Body of pancreas (tissue), 4 donors: ENCODE results near the gene KEL. TPM values are rescaled to one million over a fixed set of nuclear protein-coding genes. Genes with fewer than 3 reads are reported as not detected.

Experiments used
- ATAC-seq: fragments of 150-250 bp; one replicate; pipeline ENCODE4 v1.9.1; 2016
- DNase-seq, 4 donors: peaks; one replicate each; pipeline ENCODE4 v3.0.0-alpha.2; 2019
- H3K27ac ChIP-seq, 4 donors: fragments of 200-600 bp; sonication (generic); 1 replicate in 3 of 4; 2 replicates in 1 of 4; pipeline versions ENCODE4 v1.5.1 to v1.6.1; 2016 to 2019; ENCODE audit warnings: mild to moderate bottlenecking in 1 of 4, mixed read lengths in 1 of 4, moderate library complexity in 1 of 4
- H3K27me3 ChIP-seq, 2 donors: fragments of 200-600 bp; sonication (generic); one replicate each; pipeline ENCODE4 v1.6.0; 2016; ENCODE audit warnings: mild to moderate bottlenecking in 1 of 2
- H3K36me3 ChIP-seq, 2 donors: fragments of 200-600 bp; sonication (generic); replicated peaks in 1 of 2; 2 replicates each; pipeline ENCODE4 v1.5.1; 2016; ENCODE audit warnings: low read depth in 2 of 2; ENCODE audit not compliant: insufficient read depth in 1 of 2
- H3K4me1 ChIP-seq: fragments of 200-600 bp; sonication (generic); one replicate; pipeline ENCODE4 v1.6.0; 2016
- H3K4me3 ChIP-seq, 2 donors: fragments of 200-600 bp; sonication (generic); 1 replicate in 1 of 2; 2 replicates in 1 of 2; pipeline ENCODE4 v1.5.1; 2016 to 2019
- H3K9me3 ChIP-seq, 3 donors: fragments of 200-600 bp; sonication (generic); 1 replicate in 2 of 3; 2 replicates in 1 of 3; pipeline ENCODE4 v1.5.1; 2016
- CTCF ChIP-seq, 7 experiments: fragments of 450-650 bp in 4 of 7; fragments of 200-600 bp in 3 of 7; sonication (generic) in 3 of 7; IDR thresholded peaks; one replicate each; pipeline ENCODE4 v1.5.1; 2016 to 2019; ENCODE audit warnings: antibody characterized with exemption in 7 of 7
- POLR2A ChIP-seq, 3 donors: fragments of 450-650 bp; IDR thresholded peaks; one replicate each; pipeline ENCODE4 v1.6.1; 2016; ENCODE audit warnings: antibody characterized with exemption in 3 of 3, mild to moderate bottlenecking in 2 of 3
- WGBS, 2 donors: methylation state at CpG; one replicate each; pipeline ENCODE4 v1.1.5; 2017; 5-methylcytosine and 5-hydroxymethylcytosine counted together
- intact Hi-C: fragments of 100-400 bp; cut with DNase I; formaldehyde crosslinking; loops from one replicate; pipeline ENCODE4 v1.15.1; 2023
- total RNA-seq, 2 donors: library from RNA; depleted of rRNA; stranded (reverse); fragments of >200 nt; gene quantifications; one replicate each; pipeline ENCODE4 v1.1.0, GENCODE V29; 2016

Gene KEL
- total RNA-seq, 2 donors from 2014 or later, result 0.33 TPM; not detected in 1

DNA sequence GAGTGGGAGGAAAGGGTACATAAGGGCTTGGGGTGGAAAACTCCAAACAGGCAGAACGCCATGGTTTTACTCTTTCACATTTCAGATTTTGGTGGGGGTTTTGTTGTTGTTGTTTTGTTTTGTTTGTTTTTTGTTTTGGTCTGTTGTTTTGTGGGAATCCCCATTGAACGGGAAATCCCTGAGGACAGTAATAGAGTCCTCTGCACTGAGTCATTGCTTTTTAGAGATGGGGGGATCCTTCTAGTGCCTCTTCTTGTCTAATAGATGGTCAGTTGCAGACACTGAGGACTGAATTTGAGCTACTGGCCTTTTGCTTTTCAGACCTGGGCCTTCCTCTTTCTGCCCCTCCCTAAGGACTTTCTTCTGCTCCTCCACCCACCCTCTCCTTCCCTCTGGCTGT is 48.6 kb downstream of the KEL start:
- no peak for TF ChIP-seq CTCF (IDR thresholded peaks at IDR 0.05)
- no peak for TF ChIP-seq POLR2A (IDR thresholded peaks at IDR 0.05)
- 70 to 82% methylated on average over 2 of the region's 2 CpGs for WGBS, 2 donors
- intact Hi-C loops, result no loop called here
- Histone ChIP-seq H3K27ac (peak overlapping the region in 2 of 4 donors; percentile 29 to 35), H3K4me3 (no peak overlapping the region), H3K4me1 (peaks cover 51% of the 10 kb centered on the region), H3K9me3 (no peaks in the 10 kb centered on the region), H3K27me3 (no peaks in the 10 kb centered on the region), H3K36me3 (no peaks in the 10 kb centered on the region)
- no peak for DNase-seq
- no peak for ATAC-seq

- no peaks in the 10 kb centered on the region for H3K27me3 ChIP-seq
- peaks cover 56% of the 10 kb centered on the region for H3K4me1 ChIP-seq
- TF ChIP-seq POLR2A (IDR thresholded peaks at IDR 0.05), result no peak
- TF ChIP-seq CTCF (IDR thresholded peaks at IDR 0.05), result no peak
- 37 to 55% methylated on average over 3 of the region's 3 CpGs for WGBS, 2 donors
- ATAC-seq (no peak), DNase-seq (no peak)
- no peaks in the 10 kb centered on the region for H3K9me3 ChIP-seq
- peak overlapping the region in 2 of 4 donors; percentile 29 to 35 for H3K27ac ChIP-seq
- no peaks in the 10 kb centered on the region for H3K36me3 ChIP-seq
- H3K4me3 ChIP-seq, result no peak overlapping the region
- intact Hi-C loops, result no loop called here
These were observed 49.1 kb downstream of the KEL start for GRCh38 chr7:142913051-142913450.

- H3K27me3 ChIP-seq, result no peaks in the 10 kb centered on the region
- H3K4me3 ChIP-seq, result no peak overlapping the region
- no peak for TF ChIP-seq POLR2A (IDR thresholded peaks at IDR 0.05)
- no peak for TF ChIP-seq CTCF (IDR thresholded peaks at IDR 0.05)
- intact Hi-C loops, result no loop called here
- no peak for ATAC-seq
- H3K4me1 ChIP-seq, result peaks cover 56% of the 10 kb centered on the region
- WGBS, 2 donors, result 27 to 35% methylated on average over 2 of the region's 2 CpGs
- H3K9me3 ChIP-seq, result no peaks in the 10 kb centered on the region
- H3K27ac ChIP-seq, result peak overlapping the region; percentile 33 to 91 (median 64)
- no peak for DNase-seq
- no peaks in the 10 kb centered on the region for H3K36me3 ChIP-seq
These were observed 51.7 kb downstream of the KEL start for GRCh38 chr7:142910481-142910880.

DNA sequence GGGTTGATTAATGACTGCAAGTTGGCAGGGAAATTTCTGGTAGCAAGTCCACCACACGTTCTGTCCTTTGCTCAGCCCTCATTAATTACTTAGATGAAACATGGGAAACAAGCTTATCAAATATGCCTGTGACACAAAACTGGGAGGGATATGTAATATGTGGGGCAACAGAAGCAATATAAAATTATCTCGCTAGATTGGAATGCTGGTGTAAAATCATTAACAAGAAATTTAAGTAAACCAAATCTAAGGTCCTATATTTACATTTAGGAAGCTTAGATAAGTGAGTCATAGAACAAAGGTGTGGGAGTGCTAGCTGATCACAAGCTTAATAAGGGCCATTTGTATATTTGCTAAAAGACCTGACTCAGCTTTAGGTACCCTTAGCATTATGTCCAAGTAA is 52.1 kb downstream of the KEL start:
- intact Hi-C loops, result no loop called here
- Histone ChIP-seq H3K27ac (peak overlapping the region; percentile 33 to 91 (median 80)), H3K4me1 (peaks cover 56% of the 10 kb centered on the region), H3K36me3 (no peaks in the 10 kb centered on the region), H3K27me3 (no peaks in the 10 kb centered on the region), H3K9me3 (no peaks in the 10 kb centered on the region), H3K4me3 (no peak overlapping the region)
- peak; percentile 76 for ATAC-seq
- peak in 1 of 4 donors; percentile 17 for DNase-seq
- TF ChIP-seq CTCF (IDR thresholded peaks at IDR 0.05), result no peak
- no peak for TF ChIP-seq POLR2A (IDR thresholded peaks at IDR 0.05)
- 8 to 19% methylated on average over 2 of the region's 2 CpGs for WGBS, 2 donors
